ENCODE data around the gene CNN1.

DNA sequence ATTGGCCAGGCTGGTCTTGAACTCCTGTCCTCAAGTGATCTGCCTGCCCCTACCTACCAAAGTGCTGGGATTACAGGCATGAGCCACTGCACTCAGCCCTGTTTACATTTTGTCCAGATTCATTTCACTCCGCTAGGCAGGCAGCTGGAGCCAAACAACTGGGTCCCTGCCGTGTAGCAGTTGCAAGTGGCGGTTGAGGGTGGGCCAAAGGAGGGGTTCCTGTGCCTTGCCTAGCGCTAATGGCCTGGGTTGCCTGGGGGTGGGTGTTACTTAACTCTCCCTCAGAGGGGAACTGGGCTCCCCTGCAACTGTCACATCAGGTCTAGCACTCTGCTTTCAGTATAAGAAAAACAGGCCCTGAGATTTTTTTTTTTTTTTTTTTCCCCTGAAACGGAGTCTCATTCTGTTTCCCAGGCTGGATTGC, 31.4 kb downstream of the CNN1 start:
- TF ChIP-seq, protein P1, sequence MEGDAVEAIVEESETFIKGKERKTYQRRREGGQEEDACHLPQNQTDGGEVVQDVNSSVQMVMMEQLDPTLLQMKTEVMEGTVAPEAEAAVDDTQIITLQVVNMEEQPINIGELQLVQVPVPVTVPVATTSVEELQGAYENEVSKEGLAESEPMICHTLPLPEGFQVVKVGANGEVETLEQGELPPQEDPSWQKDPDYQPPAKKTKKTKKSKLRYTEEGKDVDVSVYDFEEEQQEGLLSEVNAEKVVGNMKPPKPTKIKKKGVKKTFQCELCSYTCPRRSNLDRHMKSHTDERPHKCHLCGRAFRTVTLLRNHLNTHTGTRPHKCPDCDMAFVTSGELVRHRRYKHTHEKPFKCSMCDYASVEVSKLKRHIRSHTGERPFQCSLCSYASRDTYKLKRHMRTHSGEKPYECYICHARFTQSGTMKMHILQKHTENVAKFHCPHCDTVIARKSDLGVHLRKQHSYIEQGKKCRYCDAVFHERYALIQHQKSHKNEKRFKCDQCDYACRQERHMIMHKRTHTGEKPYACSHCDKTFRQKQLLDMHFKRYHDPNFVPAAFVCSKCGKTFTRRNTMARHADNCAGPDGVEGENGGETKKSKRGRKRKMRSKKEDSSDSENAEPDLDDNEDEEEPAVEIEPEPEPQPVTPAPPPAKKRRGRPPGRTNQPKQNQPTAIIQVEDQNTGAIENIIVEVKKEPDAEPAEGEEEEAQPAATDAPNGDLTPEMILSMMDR (IDR thresholded peaks at IDR 0.05) = no peak
- TF ChIP-seq RFX5 (IDR thresholded peaks at IDR 0.05; ENCODE audit: low read length) (no peak), TCF12 (IDR thresholded peaks at IDR 0.05) (no peak), TAF1 (IDR thresholded peaks at IDR 0.05; ENCODE audit: borderline replicate concordance, low read depth, low read length) (no peak), POLR2AphosphoS5 (IDR thresholded peaks at IDR 0.05; ENCODE audit: low read depth, low read length) (no peak), FOXM1 (IDR thresholded peaks at IDR 0.05; ENCODE audit: low read depth) (no peak), RAD21 (IDR thresholded peaks at IDR 0.05; ENCODE audit: low read length) (no peak), NFIC (IDR thresholded peaks at IDR 0.05; ENCODE audit: borderline replicate concordance) (no peak), EZH2phosphoT487 (IDR thresholded peaks at IDR 0.05; ENCODE audit: borderline replicate concordance, low read depth) (no peak)
- TF ChIP-seq, protein P2, sequence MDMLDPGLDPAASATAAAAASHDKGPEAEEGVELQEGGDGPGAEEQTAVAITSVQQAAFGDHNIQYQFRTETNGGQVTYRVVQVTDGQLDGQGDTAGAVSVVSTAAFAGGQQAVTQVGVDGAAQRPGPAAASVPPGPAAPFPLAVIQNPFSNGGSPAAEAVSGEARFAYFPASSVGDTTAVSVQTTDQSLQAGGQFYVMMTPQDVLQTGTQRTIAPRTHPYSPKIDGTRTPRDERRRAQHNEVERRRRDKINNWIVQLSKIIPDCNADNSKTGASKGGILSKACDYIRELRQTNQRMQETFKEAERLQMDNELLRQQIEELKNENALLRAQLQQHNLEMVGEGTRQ (IDR thresholded peaks at IDR 0.05; ENCODE audit: borderline replicate concordance, low read depth, low read length) = no peak
- TF ChIP-seq, protein P3, sequence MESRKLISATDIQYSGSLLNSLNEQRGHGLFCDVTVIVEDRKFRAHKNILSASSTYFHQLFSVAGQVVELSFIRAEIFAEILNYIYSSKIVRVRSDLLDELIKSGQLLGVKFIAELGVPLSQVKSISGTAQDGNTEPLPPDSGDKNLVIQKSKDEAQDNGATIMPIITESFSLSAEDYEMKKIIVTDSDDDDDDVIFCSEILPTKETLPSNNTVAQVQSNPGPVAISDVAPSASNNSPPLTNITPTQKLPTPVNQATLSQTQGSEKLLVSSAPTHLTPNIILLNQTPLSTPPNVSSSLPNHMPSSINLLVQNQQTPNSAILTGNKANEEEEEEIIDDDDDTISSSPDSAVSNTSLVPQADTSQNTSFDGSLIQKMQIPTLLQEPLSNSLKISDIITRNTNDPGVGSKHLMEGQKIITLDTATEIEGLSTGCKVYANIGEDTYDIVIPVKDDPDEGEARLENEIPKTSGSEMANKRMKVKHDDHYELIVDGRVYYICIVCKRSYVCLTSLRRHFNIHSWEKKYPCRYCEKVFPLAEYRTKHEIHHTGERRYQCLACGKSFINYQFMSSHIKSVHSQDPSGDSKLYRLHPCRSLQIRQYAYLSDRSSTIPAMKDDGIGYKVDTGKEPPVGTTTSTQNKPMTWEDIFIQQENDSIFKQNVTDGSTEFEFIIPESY (IDR thresholded peaks at IDR 0.05; ENCODE audit: borderline replicate concordance, low read depth) = no peak
- TF ChIP-seq, protein P4, sequence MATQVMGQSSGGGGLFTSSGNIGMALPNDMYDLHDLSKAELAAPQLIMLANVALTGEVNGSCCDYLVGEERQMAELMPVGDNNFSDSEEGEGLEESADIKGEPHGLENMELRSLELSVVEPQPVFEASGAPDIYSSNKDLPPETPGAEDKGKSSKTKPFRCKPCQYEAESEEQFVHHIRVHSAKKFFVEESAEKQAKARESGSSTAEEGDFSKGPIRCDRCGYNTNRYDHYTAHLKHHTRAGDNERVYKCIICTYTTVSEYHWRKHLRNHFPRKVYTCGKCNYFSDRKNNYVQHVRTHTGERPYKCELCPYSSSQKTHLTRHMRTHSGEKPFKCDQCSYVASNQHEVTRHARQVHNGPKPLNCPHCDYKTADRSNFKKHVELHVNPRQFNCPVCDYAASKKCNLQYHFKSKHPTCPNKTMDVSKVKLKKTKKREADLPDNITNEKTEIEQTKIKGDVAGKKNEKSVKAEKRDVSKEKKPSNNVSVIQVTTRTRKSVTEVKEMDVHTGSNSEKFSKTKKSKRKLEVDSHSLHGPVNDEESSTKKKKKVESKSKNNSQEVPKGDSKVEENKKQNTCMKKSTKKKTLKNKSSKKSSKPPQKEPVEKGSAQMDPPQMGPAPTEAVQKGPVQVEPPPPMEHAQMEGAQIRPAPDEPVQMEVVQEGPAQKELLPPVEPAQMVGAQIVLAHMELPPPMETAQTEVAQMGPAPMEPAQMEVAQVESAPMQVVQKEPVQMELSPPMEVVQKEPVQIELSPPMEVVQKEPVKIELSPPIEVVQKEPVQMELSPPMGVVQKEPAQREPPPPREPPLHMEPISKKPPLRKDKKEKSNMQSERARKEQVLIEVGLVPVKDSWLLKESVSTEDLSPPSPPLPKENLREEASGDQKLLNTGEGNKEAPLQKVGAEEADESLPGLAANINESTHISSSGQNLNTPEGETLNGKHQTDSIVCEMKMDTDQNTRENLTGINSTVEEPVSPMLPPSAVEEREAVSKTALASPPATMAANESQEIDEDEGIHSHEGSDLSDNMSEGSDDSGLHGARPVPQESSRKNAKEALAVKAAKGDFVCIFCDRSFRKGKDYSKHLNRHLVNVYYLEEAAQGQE (IDR thresholded peaks at IDR 0.05; ENCODE audit: low read depth, low read length) = no peak
